Fibroblast of skin of abdomen (primary cell): ENCODE results near the gene LRRC34.

ENCODE experiments used
- DNase-seq: peaks from one replicate; pipeline ENCODE4 v3.0.0-alpha.2; 2013

LRRC34 gene

DNA sequence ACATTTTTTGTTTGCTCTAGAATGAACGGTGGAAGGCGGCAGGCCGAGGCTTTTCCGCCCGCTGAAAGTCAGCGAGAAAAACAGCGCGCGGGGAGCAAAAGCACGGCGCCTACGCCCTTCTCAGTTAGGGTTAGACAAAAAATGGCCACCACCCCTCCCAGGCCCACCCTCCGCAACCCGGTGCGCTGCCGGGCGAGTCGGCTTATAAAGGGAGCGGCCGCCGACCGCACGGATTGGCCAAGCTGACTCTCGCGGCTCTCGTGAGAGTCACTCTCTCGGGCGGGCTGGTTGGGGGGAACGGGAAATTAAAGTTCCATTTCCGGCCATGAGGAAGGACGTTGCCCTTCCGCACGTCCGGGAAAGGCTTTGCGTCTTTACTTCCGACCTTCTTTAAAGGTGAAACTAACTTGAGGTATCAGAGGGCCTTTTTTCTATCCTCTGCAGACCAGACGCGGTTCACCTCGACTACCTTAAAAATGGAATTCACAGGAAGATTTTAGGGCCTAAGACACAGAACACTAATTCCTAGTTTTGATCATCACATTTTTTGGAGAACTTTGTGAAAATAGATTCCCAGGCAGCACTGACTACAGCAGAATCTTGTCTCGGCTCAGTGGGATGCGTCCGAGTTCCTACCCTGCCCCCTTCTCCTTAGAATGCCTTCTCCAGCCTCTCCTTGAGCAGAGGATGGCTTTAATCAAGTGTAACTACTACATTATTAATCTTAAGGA, 47.7 kb downstream of the LRRC34 start, which contains the start of gene TERC:
TERC (minus strand) TSS at position 179 of the 731 bp plus-strand sequence.
- peak; percentile 94 for DNase-seq

DNA sequence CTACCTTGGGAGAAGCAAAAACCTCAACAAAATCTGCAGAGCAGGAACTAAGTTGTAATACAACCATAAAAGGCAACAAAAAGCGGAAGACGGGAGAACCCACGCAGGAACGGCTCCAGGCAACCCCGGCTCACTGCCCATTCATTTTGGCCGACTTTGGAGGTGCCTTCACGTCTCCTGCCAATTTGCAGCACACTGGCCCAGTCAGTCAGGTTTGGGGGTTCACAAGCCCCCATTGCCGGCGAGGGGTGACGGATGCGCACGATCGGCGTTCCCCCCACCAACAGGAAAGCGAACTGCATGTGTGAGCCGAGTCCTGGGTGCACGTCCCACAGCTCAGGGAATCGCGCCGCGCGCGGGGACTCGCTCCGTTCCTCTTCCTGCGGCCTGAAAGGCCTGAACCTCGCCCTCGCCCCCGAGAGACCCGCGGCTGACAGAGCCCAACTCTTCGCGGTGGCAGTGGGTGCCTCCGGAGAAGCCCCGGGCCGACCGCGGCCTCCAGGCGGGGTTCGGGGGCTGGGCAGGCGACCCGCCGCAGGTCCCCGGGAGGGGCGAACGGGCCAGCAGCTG, 48.3 kb downstream of the LRRC34 start:
- DNase-seq: peak; percentile 39

DNA sequence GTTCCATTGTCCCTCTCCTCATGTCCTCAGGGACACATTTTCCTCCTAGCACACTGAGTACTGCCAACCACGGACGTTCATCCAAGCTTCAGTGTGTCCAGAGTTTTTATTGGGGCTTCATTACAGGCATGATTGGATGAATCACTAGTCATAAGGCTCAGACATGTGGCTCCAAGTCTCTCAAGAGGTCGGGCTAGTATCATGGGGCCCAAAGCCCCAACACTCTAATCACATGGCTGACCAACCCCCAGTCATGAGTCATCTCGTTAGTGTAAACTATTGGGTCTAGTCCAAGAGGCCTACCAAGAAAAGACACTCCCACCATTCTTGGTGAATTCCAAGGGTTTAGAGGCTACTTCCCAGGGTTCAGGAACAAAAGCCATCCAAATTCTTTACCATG, 52.2 kb downstream of the LRRC34 start:
- DNase-seq: peak; percentile 22

DNA sequence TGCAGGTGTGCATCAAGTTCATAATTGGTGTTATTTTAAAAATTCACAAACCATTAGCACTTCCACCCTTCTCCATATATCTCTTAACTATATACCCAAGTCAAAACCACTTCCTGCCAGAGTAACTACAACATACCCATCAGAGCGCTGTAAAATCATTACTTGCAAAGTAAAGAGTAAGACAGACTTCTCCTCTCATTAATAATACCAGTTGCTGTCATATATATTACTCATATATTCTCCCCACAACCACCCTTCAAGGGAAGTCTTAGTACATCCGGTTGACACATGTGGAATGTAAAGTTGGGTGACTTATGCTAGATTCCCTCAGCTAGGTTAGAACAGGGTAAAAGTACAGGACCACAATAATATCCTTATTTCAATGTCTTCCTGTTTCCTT, 53.4 kb downstream of the LRRC34 start:
- DNase-seq: peak; percentile 74

DNA sequence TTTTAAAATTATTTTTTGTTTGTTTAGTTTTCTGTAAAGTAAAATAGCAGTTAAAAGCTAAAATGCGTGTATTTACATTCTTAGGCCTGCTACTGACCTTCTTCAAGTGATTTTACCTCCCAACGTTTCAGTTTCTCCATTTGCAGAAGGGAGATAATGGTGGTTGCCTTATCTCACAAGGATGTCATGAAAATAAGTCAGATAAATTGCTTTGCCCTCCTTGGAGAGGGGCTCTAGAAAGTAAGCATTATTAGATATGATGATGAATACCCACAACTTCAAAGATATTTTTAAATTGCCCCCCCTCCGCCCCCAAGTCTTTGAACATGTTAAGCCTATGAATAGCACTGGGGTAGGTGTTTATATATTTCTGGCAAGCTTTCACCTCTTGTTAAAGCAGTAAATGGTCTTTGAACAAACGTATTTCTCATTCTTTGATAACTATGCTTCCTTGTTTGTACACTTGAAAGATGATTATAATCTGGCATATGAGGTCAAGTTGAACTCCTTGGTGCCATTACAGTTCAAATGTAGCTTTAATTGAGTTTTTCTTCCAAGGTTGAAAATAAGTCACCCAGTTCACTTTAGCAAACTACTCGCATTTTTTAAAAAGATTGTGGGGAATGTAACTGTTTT, 54.2 kb downstream of the LRRC34 start:
- no peak for DNase-seq

DNA sequence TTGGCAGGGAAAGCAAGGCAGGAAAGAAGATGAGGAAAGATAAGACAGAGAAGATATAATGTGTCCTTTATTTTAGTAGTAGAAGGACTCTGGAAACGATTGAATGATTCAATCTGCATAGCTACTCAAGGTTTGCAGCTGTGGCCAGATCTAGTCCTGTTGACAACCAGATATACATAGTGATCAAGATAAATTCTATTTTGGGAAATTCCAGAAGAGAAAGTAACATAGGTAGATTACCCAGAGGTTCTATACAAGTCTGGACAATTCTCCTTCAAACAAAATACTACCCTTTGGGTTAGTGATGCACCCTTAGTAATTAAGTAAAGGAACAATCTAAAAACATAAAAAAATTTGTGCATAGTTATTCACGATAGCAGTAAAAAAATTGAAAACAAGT, 57.2 kb downstream of the LRRC34 start:
- no peak for DNase-seq

DNA sequence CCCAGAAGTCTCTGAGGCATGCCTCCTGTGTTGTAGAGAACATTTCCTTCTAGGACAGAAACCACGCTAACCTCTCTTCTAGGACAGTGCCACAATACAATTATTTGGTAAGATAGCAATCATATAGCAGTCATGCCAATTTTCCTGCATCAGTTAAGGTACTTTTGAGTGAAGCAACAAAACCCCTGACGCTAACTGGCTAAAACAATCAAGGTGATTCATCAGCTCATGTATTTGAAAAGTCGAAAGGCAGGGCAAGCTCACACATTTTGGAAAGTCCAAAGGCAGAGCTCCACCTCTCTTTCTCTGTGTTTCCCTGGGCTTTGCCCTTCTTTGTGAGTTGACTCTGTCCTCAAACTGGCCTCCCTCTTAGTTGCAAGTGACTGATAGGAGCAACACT, 58.0 kb downstream of the LRRC34 start:
- no peak for DNase-seq

DNA sequence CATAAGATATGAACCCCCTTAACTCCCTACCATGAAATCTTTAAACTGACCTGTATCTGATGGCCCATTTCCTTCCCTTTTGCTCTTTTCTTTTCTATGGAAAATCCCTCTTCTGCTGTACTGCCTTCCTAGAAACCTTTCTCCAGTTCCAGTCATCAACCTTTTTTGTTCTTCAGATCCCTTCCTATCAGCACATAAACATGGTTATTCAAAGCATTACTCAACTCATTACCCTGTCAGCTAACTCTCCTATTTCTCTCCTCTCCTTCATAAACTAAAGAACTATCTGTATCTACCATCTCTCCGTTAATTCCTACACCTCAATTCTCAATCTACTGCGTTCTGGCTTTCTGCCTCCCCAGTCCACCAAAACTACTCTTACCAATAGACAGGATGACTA, 60.8 kb downstream of the LRRC34 start:
- no peak for DNase-seq

DNA sequence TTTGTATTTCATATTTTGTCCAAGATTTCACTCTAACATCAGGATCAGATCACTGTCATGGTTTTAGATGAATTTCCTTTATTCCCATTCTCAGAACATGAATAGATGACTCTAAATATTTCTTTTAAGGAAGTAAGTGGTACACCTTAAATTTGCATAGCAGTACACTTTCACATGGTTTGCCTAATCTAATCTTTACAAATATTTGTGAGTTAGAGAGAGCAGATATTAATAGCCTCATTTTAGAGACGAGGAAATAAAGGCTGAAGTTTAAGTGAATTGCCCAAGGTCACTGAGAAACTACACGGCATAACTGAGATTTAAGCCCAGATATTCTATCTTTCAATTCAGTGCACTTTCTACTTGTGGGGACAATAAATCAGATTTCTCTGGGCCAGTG, 62.0 kb downstream of the LRRC34 start:
- no peak for DNase-seq

DNA sequence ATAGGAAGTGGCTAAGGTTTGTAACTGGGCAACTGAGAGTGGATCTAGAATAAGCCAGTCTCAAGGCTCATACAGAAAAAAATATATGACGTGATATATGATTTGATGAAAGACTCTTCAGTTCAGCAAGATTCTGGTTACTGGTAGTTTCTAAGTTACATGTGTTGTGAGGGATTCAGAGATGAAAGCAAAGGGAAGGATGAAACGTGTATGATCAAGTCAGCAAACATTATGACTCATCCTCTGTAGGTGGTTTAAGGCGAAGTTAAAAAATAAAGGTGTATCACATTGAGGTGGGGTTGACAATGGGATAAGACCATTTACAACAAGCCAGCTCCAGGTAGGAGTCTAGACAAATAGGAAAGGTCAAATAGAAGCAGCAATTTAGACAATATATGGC, 64.0 kb downstream of the LRRC34 start:
- DNase-seq: no peak

DNA sequence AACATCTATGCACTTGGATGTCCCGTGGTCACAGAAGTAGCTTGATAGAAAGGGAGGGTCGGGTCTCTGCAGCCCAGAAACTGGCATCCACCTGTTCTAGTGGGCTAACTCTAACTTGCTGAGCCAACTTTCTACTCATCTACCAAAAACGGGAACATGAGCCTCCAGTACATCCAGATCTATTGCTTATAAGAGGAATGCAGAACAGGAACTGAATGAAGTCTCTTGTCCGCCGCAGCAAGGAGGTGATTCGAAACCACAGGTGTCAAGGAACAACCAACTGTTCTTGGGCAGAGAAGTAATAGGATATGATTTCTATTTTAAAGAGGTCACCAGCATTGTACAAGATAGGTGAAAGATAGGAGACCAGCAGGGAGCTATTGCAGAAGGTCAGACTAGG, 65.8 kb downstream of the LRRC34 start:
- DNase-seq: no peak

DNA sequence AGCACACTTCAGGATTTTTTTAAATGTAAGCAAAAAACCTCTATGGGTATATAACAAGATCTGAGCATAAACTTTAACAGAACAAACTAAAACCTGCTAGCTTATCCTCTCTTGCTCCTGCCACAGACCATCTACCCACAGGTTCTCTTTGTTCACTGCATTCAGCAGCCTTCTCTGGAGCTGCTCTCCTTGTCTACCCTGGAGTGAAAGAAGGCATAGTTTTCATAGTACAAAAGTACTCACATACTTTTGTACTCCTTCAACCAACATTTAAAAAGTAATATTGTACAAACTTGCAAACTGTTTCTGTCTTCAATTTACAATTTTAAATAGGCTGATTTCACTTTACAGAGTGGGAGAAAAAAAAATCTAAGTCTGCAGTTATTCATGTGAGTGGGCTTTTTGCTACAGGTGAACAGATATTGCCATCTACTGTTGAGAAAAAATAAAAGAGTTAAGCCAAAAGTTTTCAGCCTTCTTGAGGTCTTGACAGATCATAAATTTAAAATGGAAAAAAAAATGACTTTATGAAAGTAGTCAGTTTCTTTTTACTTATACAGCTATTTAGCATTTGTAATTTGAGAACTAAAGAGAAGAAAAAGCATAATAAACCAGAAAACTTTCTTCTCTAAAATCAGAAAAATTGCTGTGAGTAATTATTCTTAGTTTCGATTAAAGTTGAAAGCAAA, 68.2 kb downstream of the LRRC34 start:
- no peak for DNase-seq
